ENCODE results near the gene PTX3.

The PTX3 gene

DNA sequence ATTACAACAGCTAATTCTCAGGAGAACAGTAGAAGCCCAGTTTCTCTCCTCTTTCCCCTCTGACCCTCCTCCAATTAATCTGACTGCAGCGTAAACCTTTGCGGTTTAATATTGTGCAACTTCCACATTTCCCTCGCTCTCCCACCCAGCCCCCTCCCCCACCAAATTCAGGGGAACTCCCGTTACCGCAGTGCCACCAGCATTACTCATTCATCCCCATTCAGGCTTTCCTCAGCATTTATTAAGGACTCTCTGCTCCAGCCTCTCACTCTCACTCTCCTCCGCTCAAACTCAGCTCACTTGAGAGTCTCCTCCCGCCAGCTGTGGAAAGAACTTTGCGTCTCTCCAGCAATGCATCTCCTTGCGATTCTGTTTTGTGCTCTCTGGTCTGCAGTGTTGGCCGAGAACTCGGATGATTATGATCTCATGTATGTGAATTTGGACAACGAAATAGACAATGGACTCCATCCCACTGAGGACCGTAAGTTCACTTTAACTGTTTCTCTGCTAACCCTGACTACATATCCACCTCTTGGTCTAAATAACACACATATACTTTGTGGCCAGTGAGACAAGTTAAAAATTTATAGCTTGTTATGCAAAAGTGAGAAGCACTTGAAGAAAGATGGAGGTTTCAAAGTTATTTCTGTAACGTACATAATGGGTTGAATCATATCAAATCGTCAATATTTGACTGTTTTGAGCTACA lies at the start of gene PTX3:
PTX3 (plus strand) TSS at position 268 of the 709 bp plus-strand sequence; CDS start at position 352, 84 bp downstream.
- peak; percentile 2 for DNase-seq

GRCh38 chr3:157387708-157388435 lies 48.8 kb upstream of the PTX3 start:
- no peak for DNase-seq

GRCh38 chr3:157388976-157389375 lies 47.7 kb upstream of the PTX3 start:
- DNase-seq = no peak

- DNase-seq = no peak
Observed at GRCh38 chr3:157390713-157391515, 45.7 kb upstream of the PTX3 start.

- no peak for DNase-seq
Observed at GRCh38 chr3:157392104-157392503, 44.5 kb upstream of the PTX3 start.

- no peak for DNase-seq
Observed at GRCh38 chr3:157393113-157393512, 43.5 kb upstream of the PTX3 start.

DNA sequence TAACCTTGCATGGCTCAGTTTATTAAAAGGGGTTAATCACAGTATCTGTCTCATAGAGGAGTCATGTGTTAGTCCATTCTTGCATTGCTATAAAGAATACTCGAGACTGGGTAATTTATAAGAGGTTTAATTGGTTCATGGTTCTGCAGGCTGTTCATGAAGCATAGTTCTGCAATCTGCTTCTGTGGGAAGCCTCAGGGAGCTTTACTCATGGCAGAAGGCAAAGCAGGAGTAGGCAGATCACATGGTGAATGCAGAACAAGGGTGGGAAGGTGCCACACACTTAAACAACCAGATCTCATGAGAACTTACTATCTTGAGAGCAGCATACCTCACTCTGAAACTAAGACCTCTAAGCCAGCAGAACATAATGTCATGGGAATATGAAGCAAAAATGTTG lies 42.2 kb upstream of the PTX3 start:
- DNase-seq = no peak

DNA sequence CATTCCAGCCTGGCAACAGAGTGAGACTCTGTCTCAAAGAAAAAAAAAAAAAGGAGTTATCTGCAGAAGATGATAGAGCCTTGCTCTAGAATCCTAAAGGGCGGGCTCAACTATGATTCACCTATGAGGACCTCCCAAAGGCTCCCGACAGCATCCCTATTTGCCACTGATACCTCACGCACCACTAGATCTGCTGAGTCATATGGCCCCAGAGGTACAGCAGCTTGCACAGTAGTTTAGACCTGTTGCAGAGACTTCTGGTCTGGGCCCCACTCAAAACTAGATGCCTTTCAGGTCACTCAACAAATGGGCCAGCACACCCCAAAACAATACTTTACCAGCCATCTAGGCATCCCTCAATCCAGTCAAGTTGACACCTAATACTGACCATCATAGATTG lies 38.1 kb upstream of the PTX3 start:
- DNase-seq = no peak

- DNase-seq = no peak
Observed at GRCh38 chr3:157404381-157404780, 32.3 kb upstream of the PTX3 start.

DNA sequence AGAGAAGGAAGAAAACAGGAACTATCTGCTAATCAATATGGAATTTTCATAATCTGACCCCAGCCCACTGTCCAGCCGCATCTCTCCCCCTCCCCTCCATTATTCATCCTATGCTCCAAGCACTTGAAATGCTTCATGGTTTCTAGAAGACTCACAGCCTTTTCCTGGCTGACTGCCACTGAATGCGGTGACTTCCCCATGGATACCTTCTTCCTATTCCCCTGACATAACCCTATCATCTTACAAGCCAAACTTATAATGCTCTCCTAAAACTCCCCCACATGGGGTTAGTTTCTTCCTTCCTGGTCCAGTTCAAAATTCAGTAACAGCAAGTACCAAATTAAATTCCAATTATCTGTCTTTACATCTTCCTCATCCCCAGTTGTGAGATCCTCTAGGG lies 31.2 kb upstream of the PTX3 start:
- no peak for DNase-seq

- no peak for DNase-seq
Observed at GRCh38 chr3:157406394-157406793, 30.3 kb upstream of the PTX3 start.

GRCh38 chr3:157407769-157408168 lies 28.9 kb upstream of the PTX3 start:
- no peak for DNase-seq

- DNase-seq = no peak
Observed at GRCh38 chr3:157408499-157409149, 28.0 kb upstream of the PTX3 start.

DNA sequence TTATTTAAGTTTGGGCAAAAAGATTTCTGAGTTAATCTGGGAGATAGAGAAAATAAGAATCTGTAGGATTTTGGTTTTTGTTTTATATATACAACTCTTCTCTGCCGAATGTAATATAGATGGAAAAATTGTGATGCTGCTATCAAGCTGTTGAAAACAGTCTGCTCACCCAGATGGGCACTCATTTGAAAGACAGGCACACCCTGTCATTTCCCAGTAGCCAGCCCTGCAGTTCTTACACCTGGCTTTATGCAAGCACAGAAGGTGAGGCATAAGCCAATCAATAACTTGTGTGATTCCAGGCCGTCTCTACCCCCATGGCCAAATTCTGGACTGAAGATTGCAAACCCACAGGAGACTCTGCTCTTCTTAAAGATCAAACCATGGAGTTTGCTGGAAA lies 27.1 kb upstream of the PTX3 start:
- no peak for DNase-seq

GRCh38 chr3:157410945-157411344 lies 25.7 kb upstream of the PTX3 start:
- no peak for DNase-seq

DNA sequence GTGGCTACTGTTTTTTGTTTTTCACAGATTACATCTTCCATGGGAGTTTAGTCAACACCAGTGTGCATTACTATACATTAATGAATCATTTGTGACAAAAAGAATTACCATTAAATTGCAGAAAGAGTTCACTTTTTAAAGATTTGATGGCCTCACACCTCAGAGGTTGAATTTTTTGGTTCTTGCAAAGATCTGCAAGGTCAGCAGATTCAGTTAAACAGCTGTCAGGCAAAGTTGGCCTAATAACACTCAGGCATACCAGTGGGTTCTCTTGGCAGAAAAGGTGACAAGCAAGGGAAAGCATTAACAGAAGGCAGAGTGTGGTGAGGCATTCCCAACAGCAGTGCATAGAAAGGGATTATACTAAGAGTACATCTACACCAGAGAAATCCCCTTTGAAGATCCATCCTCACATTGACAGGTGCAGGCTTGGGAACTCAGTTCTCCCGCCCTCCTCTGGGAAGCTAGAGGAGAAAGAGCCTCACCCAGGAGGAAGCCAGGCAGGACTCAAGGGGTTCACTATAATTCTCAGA lies 24.3 kb upstream of the PTX3 start:
- no peak for DNase-seq

DNA sequence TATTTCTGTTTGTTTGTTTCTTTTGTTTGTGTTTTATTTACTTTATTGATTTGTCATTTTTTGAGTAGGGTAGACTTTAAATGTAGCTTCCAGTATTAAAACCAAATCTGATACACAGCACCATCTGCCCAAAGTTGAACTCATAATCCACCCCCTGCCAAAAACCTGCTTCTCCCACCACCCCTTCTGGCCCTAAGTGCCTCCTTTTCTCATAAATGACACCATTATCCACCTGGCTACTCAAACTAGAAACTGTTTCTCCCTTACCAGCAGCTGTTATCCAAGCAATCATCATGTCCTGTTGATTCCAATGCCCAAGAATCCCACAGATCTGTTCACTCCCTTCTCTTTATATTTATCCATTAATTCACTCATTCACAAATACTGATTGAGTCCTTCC lies 21.8 kb upstream of the PTX3 start:
- DNase-seq = no peak

DNA sequence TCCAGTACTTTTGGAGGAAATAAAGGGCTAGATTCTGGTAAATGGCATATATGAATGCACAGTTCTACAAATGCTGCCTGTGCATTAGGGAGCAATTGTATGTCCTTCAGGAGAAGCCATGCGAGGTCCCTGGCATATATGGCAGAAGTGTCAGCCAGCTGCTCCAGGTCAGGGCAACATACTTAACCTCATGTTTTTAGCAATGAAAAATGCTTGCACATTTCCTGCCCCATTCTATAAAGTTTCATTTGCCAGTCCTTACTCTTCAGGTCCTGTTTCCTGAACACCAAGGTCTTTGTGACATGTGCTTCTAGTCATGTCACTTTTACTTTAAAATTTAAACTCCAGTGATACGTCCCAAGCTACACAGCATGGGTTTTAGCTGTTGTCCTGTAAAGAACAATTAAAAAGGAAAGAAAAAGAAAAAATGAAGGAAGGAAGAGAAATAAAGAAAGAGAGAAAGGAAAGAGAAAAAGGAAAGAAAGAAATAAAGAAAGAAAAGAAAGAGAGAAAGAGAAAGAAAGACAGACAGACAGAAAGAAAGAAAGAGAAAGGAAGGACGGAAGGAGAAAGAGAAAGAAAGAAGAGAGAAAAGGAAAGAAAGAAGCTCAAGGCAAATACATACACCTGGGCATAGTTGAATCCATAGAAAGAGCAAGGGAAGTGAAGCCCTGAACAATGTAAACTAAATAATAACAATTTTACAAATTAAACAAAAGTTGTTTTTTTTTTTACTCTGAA lies 20.1 kb upstream of the PTX3 start:
- no peak for DNase-seq

GRCh38 chr3:157417247-157417646 lies 19.4 kb upstream of the PTX3 start:
- no peak for DNase-seq

GRCh38 chr3:157418104-157418503 lies 18.5 kb upstream of the PTX3 start:
- DNase-seq = no peak

GRCh38 chr3:157420606-157421130 lies 16.0 kb upstream of the PTX3 start:
- no peak for DNase-seq

- no peak for DNase-seq
Observed at GRCh38 chr3:157423337-157423736, 13.3 kb upstream of the PTX3 start.

All from stimulated activated CD4-positive, alpha-beta T cell treated with anti-CD3 and anti-CD28 coated beads, Interleukin-1b, Interleukin-23, amount 100 ng/mL, for 48 hours (primary cell).